Duodenal mucosa (tissue), 2 donors: Measurements from ENCODE around the gene NT5DC1.
A peak's percentile ranks its signal among the peaks of the same experiment; 100 is the strongest.
"Not testable (repeated sequence)": the region's sequence is repeated elsewhere in the genome, so short reads cannot be mapped to it uniquely, and the experiment has no call there.

ENCODE experiments used
- H3K27ac ChIP-seq: one replicate; pipeline ENCODE4 v1.7.0; 2013; ENCODE audit warnings: low read depth, low read length
- H3K27me3 ChIP-seq, 2 donors: one replicate each; pipeline ENCODE4 v1.7.0; 2013; ENCODE audit warnings: low read length in 2 of 2, control low read depth in 1 of 2; ENCODE audit not compliant: insufficient read depth in 2 of 2, control insufficient read depth in 1 of 2
- H3K36me3 ChIP-seq, 2 donors: one replicate each; pipeline ENCODE4 v1.7.0; 2013; ENCODE audit warnings: low read length in 2 of 2, control low read depth in 1 of 2; ENCODE audit not compliant: insufficient read depth in 2 of 2, control insufficient read depth in 1 of 2
- H3K4me1 ChIP-seq, 2 donors: one replicate each; pipeline ENCODE4 v1.7.0; 2013; ENCODE audit warnings: low read length in 2 of 2, control low read depth in 1 of 2; ENCODE audit not compliant: insufficient read depth in 2 of 2, control insufficient read depth in 1 of 2
- H3K4me3 ChIP-seq, 2 donors: one replicate each; pipeline ENCODE4 v1.7.0; 2013; ENCODE audit warnings: low read length in 2 of 2, low read depth in 1 of 2
- H3K9ac ChIP-seq, 2 donors: one replicate each; pipeline ENCODE4 v1.7.0; 2013; ENCODE audit warnings: low read length in 2 of 2, low read depth in 1 of 2
- H3K9me3 ChIP-seq, 2 donors: one replicate each; pipeline ENCODE4 v1.7.0; 2013; ENCODE audit warnings: low read length in 2 of 2, control low read depth in 1 of 2; ENCODE audit not compliant: control insufficient read depth in 1 of 2

Gene NT5DC1

DNA sequence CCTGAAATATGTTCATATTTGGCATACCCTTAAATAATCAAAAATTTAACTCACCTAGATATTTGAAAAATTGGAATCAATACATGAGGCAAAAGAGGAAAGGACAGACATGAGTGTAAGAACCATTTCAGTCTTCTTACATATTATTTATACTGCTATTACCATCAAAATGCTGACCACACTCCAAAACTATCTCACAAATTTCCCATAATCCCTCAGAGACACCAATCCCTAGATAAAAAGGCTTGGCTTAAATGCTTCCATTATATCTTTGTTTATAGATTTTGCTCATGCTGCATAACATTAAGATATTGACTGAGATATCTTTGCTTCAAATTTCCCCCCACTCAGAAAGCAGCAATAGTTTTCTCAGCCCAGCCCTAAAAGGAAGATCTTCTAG, 11.7 kb upstream of the NT5DC1 start:
- no peak overlapping the region for H3K9ac ChIP-seq
- H3K36me3 ChIP-seq, result no peaks in the 10 kb centered on the region
- H3K27ac ChIP-seq, result no peak overlapping the region
- H3K9me3 ChIP-seq, result no peaks in the 10 kb centered on the region
- no peaks in the 10 kb centered on the region for H3K27me3 ChIP-seq
- H3K4me1 ChIP-seq, result no peaks in the 10 kb centered on the region
- H3K4me3 ChIP-seq, result no peak overlapping the region

DNA sequence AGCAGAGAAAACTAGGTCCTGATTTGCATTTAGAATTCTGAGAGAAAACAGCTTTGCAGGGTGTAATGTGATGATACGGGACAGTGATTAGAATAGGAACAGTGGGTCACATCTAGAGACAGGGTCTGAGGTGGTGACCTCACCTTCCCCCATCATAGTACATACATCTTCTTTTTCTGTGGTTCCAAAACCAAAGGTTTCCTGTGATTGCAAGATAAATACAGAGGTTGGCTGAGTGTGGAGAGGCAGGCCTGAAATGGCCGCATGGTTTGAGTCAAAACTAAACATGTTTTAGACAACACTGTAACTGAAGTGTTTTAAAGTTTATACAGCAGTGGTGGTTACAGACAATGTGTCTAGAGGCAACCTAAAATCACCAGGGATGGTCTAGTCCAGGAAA, 10.4 kb upstream of the NT5DC1 start:
- Histone ChIP-seq H3K36me3 (no peaks in the 10 kb centered on the region), H3K27me3 (no peaks in the 10 kb centered on the region), H3K4me3 (no peak overlapping the region), H3K9ac (no peak overlapping the region), H3K4me1 (no peaks in the 10 kb centered on the region), H3K27ac (no peak overlapping the region), H3K9me3 (no peaks in the 10 kb centered on the region)

- peaks cover 4 to 7% of the 10 kb centered on the region in 2 donors for H3K4me1 ChIP-seq
- no peak overlapping the region for H3K4me3 ChIP-seq
- H3K27ac ChIP-seq, result no peak overlapping the region
- no peaks in the 10 kb centered on the region for H3K36me3 ChIP-seq
- H3K9me3 ChIP-seq, result peaks cover 2 to 4% of the 10 kb centered on the region in 2 donors
- no peaks in the 10 kb centered on the region for H3K27me3 ChIP-seq
- H3K9ac ChIP-seq, result no peak overlapping the region
Observed at GRCh38 chr6:116094041-116094440, 6.6 kb upstream of the NT5DC1 start.

GRCh38 chr6:116096048-116096759, 4.4 kb upstream of the NT5DC1 start:
- H3K36me3 ChIP-seq, result not testable (repeated sequence)

DNA sequence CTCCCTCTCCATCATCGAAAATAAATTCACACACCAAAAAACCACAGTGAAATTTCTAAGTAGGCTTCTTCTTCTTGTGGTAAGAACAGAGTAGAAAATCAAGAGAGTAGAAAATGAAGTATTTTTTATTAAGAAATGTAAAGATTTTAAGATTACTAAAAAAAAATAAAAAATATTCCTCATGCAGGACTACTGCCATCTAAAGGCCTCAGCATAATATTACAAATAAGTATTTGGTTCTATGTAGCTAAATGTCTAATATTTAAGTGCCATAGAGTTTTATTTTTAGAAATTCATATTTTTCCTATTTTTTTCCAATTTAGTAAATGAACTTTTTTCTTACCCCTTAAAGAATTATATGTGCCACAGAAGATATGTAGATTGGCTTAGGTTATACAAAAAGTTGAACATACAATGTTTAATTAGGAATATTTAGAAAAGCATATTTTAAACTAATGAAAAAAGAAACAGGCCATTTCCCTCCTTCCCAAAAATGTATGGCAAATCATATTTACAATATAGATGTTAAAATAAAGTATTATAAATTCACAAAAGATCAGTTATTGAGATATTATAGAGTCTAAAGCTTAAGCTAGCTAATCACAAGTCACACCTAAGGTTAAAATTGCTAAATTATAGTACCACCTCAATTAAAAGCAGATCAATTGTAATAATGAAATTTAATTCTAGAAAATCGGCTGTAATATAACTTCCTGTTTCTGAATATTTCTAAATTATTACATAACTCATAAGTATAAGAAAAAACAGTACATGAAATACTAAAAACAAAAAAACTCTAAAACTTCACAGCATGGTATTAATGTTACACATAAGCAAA, 3.5 kb upstream of the NT5DC1 start:
- Histone ChIP-seq H3K9me3 (peaks cover 2 to 4% of the 10 kb centered on the region in 2 donors), H3K36me3 (no peaks in the 10 kb centered on the region), H3K27ac (no peak overlapping the region), H3K4me3 (no peak overlapping the region), H3K9ac (no peak overlapping the region), H3K27me3 (no peaks in the 10 kb centered on the region), H3K4me1 (peaks cover 14 to 29% of the 10 kb centered on the region in 2 donors)

More at GRCh38 chr6:116096048-116096759, 4.4 kb upstream of the NT5DC1 start:
- H3K4me3 ChIP-seq, H3K9me3 ChIP-seq, H3K27ac ChIP-seq, H3K27me3 ChIP-seq, H3K9ac ChIP-seq: not testable (repeated sequence)
- H3K4me1 ChIP-seq, result peaks cover 4 to 20% of the 10 kb centered on the region in 2 donors

DNA sequence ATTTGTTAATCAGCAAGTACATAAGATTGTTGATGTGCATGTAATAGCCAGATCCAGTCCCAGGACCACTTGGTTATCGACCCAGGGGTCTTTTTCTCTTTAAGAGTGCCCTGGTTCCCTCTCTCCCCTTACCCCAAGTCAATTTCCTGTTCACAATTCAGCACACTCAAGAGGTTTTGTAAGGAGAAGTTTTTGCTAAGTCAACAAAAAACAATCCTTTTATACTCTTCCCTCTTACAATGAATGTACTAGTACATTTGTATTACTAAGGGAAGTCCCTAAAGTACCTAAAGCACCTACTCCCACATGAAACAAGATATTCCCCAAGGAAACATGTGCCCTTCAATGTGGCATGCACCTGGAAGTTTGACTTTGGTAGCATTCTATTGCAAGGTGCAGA, 1.6 kb upstream of the NT5DC1 start:
- no peak overlapping the region for H3K27ac ChIP-seq
- peak overlapping the region in 1 of 2 donors; percentile 74 for H3K4me3 ChIP-seq
- H3K4me1 ChIP-seq, result peaks cover 32 to 47% of the 10 kb centered on the region in 2 donors
- H3K9ac ChIP-seq, result no peak overlapping the region
- H3K36me3 ChIP-seq, result no peaks in the 10 kb centered on the region
- H3K27me3 ChIP-seq, result no peaks in the 10 kb centered on the region
- H3K9me3 ChIP-seq, result peaks cover 2 to 4% of the 10 kb centered on the region in 2 donors

DNA sequence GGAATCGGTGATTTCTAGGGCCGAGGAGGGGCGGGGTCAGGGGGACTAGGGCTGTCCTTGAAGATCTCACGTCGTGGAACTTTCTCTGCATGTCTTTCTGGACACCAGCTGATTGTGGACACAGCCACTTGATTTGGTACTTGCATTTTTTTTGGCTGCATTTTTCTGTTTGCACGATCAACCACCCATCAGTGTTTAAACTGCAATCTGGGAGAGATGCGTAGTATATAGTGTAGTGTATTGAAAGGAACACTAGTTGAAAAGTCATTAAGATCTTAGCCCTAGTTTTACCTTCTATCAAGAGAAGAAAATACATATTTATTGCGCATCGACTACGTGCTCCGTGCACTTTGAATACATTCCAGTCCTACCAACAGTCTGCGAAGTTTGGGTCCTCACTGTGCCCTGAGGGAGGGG, 657 bp downstream of the NT5DC1 start:
- H3K36me3 ChIP-seq, result no peaks in the 10 kb centered on the region
- H3K27ac ChIP-seq, result peak overlapping the region; percentile 94
- H3K4me3 ChIP-seq, result peak overlapping the region; percentile 74 to 90
- H3K9ac ChIP-seq, result peak overlapping the region; percentile 80 to 85
- H3K4me1 ChIP-seq, result peaks cover 50 to 69% of the 10 kb centered on the region in 2 donors
- H3K9me3 ChIP-seq, result peaks cover 0 to under 1% of the 10 kb centered on the region in 2 donors
- no peaks in the 10 kb centered on the region for H3K27me3 ChIP-seq

DNA sequence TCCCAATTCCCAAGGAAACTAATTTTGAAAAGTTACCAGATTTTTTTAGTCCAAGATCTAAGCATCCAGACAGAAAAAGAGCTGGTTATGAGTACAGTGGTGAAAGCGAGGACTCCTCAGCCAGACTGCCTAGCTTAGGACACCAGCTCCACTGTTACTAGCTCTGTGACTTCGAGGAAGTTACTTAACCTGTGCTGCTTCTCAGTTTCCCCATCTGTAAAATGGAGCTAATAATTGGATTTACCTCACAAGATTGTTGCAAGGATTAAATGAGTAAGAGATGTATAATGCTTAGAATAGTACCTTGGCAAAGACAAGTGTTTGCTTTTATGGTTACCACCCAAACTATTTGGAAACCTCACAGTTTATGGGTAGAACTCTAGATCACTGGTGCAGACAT, 1.1 kb downstream of the NT5DC1 start:
- peak overlapping the region; percentile 74 to 90 for H3K4me3 ChIP-seq
- no peak overlapping the region for H3K27ac ChIP-seq
- peaks cover 50 to 69% of the 10 kb centered on the region in 2 donors for H3K4me1 ChIP-seq
- no peaks in the 10 kb centered on the region for H3K9me3 ChIP-seq
- no peaks in the 10 kb centered on the region for H3K27me3 ChIP-seq
- H3K36me3 ChIP-seq, result no peaks in the 10 kb centered on the region
- peak overlapping the region; percentile 80 to 85 for H3K9ac ChIP-seq

GRCh38 chr6:116102873-116103272, 2.2 kb downstream of the NT5DC1 start:
- Histone ChIP-seq H3K27me3 (no peaks in the 10 kb centered on the region), H3K4me1 (peaks cover 50 to 69% of the 10 kb centered on the region in 2 donors), H3K36me3 (peaks cover 0 to 3% of the 10 kb centered on the region in 2 donors), H3K9me3 (no peaks in the 10 kb centered on the region), H3K27ac (no peak overlapping the region), H3K9ac (peak overlapping the region in 1 of 2 donors; percentile 19), H3K4me3 (peak overlapping the region in 1 of 2 donors; percentile 74)

DNA sequence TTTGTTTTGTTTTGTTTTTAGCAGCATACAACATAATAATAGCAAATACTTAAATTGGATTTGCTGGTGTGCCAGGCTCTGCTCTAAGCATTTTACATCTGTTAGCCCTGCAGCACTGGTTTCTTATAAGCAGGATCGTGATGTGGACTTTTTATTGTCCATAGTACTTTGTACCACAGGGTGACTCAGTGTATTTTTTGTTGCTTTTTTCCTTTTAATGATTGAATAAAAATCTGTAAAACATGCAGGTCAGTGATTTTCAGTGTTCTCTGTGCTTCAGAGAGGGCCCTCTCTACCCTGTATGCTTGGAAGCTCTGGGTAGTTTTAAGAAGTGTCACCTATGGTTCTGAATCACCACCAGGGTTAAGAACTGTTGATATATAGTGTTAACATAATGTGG, 4.0 kb downstream of the NT5DC1 start:
- Histone ChIP-seq H3K27ac (no peak overlapping the region), H3K4me3 (no peak overlapping the region), H3K4me1 (peaks cover 46 to 56% of the 10 kb centered on the region in 2 donors)

More for the DNA sequence above, 4.0 kb downstream of the NT5DC1 start:
- H3K36me3 ChIP-seq, result peaks cover 9 to 13% of the 10 kb centered on the region in 2 donors
- H3K27me3 ChIP-seq, result no peaks in the 10 kb centered on the region
- no peaks in the 10 kb centered on the region for H3K9me3 ChIP-seq
- no peak overlapping the region for H3K9ac ChIP-seq
